CD4-positive, alpha-beta T cell treated with Interleukin-15 for 1 hour (primary cell): ENCODE results near the gene RGS16.
"Not testable (repeated sequence)": the region's sequence is repeated elsewhere in the genome, so short reads cannot be mapped to it uniquely, and the experiment has no call there.

Experiments used
- DNase-seq: peaks from one replicate; pipeline ENCODE4 v3.0.0-alpha.2; 2020

RGS16 gene

DNA sequence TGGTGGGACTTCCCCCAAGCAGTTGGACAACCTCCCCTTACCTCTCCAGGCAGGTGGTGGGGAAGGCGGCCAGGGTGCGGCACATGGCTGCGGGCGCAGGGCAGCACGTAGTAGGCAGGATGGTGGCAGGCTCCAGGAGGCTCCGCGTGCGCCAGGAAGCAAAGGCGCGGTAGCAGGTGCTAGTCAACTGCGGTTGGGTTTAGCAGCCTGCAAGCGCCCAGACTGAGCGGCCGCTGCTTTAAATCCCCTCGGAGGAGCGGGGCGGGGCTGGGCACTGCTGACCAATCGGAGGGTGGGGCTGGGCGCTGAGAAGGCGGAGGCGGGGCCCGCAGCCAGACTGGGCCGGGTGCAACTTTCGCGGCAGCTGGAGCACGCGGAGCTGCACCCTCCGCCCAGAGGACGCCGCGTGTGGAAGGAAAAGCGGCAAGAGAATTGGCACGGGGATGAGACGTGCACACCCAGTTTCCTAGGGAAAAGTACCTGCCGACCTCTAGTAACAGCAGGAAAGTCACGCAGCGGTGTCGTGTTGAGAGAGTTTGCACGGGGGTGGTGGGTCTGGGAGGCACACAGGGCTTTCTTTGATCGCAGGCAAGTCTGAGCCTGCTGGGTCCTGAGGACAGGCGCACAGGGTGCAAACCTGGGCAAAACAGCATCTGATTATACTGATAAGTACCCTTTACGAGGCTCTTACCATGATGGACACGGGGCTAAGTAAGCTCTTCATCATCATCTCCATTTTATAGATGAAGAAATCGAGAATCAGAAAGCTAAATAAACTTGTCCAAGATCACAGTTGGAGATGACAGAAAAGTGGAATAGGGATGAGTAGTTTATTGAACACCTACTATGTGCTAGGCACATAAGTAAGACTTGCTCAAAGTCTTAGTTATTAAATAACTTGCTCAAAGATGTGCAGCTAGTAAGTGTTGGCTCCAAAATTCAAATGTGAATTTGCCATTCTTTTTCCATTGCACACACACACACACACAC, at the start of gene RGS16:
TSS of gene RGS16 (minus strand) at position 215 of the 990 bp plus-strand sequence. CDS start at position 85, 130 bp downstream.
- DNase-seq: peak; percentile 91

- DNase-seq: no peak
Observed at GRCh38 chr1:182653986-182654385, 49.8 kb upstream of the RGS16 start.

DNA sequence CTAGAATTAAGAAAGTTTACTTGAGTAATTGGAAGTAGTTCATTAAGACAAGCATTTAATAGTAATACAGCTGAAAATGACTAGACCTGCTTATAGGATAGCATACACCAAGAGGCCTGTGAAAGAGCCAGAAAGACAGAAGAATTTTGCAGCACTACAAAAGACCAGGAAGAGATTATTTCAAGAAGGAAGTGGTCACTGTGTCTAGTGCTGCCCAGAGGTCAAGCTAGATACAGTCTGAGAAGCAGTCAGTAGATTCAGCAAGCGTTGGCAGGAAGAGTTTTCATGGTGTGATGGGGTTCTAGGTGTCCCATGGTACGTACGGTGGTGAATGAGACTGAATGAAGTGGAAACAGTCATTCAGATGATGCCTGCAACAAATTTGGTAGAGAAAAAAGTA, 48.7 kb upstream of the RGS16 start:
- DNase-seq: no peak

- no peak for DNase-seq
Observed at GRCh38 chr1:182651339-182651724, 47.1 kb upstream of the RGS16 start.

GRCh38 chr1:182650678-182651338, 46.6 kb upstream of the RGS16 start:
- DNase-seq: no peak

GRCh38 chr1:182649041-182649440, 44.9 kb upstream of the RGS16 start:
- DNase-seq: no peak

DNA sequence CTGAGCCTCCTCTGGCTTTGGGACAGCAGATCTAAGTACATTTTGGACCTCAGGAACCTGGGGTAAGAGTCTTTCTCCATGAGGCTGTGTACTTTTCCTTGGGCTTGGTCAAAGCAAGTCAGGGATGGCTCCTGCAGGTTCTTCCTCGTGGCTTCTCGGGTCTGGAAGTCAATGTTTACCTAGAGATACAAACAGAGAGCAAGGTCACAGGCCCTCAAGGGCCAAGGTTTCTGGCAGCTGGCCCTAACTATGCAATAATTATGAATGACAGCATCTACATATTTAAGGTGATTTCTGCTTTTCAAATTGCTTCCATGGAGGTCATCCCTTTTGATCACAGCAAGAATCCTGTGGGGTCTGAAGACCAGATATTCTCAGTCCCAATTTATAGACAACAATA, 42.5 kb upstream of the RGS16 start:
- DNase-seq: no peak

GRCh38 chr1:182644886-182645285, 40.7 kb upstream of the RGS16 start:
- DNase-seq: no peak

- no peak for DNase-seq
Observed at GRCh38 chr1:182643699-182644098, 39.5 kb upstream of the RGS16 start.

DNA sequence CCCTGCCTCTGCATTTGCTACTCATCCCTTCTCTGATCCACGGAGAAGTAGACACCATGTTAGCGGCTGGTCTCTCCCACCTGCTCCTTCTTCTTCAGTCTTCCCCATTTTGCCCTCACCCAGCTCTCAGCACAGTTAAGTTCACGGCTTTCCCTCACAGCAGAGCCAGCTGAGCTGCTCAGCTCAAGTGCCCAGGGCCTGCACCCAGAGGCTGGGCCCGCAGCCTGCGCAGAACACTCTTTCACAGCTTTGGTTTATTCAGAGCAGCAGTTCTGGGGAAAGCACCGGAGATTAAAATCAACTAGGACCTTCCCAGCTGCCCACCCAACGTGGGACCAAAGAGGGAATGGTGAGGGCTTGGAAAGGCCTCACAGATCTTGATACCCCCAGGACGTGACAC, 38.3 kb upstream of the RGS16 start:
- no peak for DNase-seq

DNA sequence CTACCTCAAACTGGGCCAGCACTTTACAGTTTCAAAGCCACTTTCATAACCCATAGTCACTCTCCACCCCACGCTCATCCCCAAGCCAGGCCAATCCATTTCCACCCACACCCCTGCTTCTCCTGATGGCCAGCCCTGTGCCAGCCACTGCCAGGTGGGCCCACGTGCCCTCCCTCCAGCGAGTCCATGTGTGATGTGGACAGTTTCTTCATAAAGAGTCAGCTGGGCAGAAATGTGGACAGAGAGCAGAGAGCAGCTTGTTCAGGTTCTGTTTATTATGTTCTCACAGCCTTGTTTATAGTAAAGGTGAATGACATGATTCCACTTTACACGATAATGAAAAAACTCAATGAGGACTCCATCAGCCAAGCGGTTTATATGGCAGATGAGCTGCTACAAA, 37.4 kb upstream of the RGS16 start:
- DNase-seq: no peak

DNA sequence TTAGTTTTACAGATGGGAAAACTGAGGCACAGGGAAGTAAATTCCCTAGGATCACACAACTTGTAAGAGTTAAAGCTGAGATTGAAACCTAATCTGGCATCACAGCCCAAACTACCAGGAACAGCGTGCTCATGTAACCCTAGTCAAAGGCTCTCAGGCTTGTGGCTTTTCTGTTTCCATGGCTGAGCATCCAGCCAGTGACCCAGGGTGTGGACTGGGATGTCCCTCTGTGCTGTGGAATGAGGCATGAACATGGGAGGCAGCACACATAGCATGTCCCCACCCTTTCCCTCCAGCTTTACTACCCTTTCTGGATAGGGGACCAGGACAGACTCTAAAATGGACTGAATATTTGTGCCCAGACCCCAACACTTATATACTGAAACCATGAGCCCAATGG, 35.1 kb upstream of the RGS16 start:
- DNase-seq: no peak

- DNase-seq: no peak
Observed at GRCh38 chr1:182637769-182638168, 33.6 kb upstream of the RGS16 start.

DNA sequence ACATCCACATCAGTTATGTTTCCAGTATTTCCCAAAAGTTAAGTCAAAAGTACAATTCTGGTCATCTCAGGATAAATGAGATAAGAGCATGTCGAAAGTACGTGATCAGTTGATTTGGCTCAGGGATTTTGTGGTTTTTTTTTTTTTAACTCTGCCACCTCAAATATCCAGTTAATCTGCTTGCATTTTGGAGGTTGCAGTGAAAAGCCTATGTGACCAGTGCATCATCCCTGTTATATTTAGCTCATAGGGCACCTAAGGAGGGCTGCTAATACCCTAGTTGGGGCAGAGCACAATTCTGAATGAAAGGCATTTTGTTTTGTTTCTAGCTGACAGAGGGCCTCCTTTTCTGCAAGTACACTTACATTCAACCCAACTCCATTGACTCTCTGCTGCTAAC, 31.7 kb upstream of the RGS16 start:
- DNase-seq: no peak

- no peak for DNase-seq
Observed at GRCh38 chr1:182634306-182635072, 30.3 kb upstream of the RGS16 start.

DNA sequence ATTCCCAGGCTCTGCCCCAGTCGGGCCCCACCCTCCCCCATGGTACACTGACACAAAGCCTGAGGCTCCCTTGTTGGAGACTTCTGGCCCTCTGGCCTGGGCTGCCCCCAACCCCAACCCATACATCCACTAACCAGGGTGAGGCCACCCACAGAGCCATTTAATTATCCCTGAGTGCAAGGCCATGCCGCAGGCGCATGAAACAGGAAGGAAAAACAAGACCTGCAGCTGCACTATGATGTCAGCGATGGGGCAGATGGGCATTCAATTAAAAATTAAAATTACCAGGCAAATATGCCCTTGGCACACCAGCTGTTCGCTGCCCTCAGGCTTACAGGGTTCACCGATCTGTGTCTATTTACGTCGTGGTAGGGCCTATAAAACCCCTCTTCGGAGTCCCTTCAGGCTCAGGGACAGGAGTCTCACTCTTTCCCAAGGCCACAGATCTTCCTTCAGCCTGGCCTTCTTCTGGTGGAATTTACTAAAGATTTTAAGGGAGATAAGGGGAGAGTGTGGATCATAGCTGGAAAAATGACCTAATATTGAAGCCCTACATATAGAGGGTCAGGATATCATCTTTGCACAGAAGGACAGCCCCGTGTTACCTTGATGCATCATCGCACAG, 29.6 kb upstream of the RGS16 start:
- no peak for DNase-seq

DNA sequence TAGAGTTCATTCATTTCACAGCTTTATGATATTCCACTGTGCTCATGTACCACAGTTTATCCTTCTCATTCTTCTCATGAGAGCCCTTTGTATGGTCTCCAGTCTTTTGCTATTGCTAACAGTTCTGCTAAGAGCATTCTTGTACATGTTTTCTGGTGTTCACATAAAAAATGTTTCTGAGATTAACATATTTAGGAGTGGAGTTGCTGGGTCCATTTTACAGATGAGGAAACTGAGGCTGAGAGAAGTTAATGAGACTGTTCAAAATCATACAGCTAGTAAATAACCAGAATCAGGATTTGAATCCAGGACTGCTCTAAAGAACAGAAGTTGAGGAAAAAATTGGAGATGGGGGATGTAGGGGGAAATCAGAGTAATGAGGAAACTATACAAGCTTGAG, 28.8 kb upstream of the RGS16 start:
- DNase-seq: no peak

- not testable (repeated sequence) for DNase-seq
Observed at GRCh38 chr1:182632441-182632857, 28.3 kb upstream of the RGS16 start.

- DNase-seq: no peak
Observed at GRCh38 chr1:182631954-182632353, 27.8 kb upstream of the RGS16 start.

- no peak for DNase-seq
Observed at GRCh38 chr1:182631053-182631677, 27.0 kb upstream of the RGS16 start.

GRCh38 chr1:182630586-182630985, 26.4 kb upstream of the RGS16 start:
- no peak for DNase-seq

DNA sequence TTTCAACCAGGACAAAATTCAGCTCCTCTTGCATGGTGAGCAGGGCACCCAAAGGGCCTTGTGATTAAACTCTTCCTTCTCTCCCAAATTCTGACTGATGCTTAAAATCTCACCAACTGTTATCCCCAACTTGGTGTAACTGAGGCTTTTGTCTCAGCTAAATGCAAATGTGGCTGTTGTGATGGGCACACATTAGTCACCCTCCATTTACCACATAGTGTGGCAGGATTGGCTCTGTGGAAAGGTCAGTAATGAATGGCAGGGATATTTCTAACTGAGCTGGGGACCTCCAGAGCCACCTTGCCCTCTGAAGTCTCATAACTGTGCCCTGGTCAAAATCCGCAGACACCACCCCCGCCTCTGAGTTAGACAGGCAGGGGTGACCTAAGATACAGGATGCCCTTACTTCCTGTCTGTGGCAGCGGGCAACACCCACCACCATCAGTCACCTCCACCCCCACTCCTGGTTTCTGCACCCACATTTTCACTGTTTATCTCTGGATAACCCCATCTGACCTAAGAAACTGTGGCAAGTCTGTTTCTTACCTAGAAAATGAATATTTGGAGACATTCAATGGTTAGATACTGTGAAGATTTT, 25.4 kb upstream of the RGS16 start:
- DNase-seq: peak; percentile 72
